HEK293 (cell line): ENCODE results near the gene ANKRD36B.
"Not testable (repeated sequence)": the region's sequence is repeated elsewhere in the genome, so short reads cannot be mapped to it uniquely, and the experiment has no call there.

Source experiments
- FEZF1 ChIP-seq: fragments of 450-650 bp; formaldehyde crosslinking; IDR thresholded peaks from 2 replicates; pipeline ENCODE4 v1.5.1; 2016; ENCODE audit warnings: missing biosample characterization, missing genetic modification characterization
- KLF16 ChIP-seq: fragments of 450-650 bp; formaldehyde crosslinking; IDR thresholded peaks from 2 replicates; pipeline ENCODE4 v1.5.1; 2017; ENCODE audit warnings: missing biosample characterization, missing genetic modification characterization
- ZNF133 ChIP-seq: fragments of 450-650 bp; formaldehyde crosslinking; IDR thresholded peaks from 2 replicates; pipeline ENCODE4 v1.5.1; 2016; ENCODE audit warnings: missing biosample characterization, missing genetic modification characterization
- ZNF174 ChIP-seq: fragments of 450-650 bp; formaldehyde crosslinking; IDR thresholded peaks from 2 replicates; pipeline ENCODE4 v1.5.0; 2017; ENCODE audit warnings: missing biosample characterization, mild to moderate bottlenecking, missing genetic modification characterization
- ZNF274 ChIP-seq, 2 experiments: fragments of 200-500 bp in 1 of 2; fragments of 450-650 bp in 1 of 2; sonication (Bioruptor generic) in 1 of 2; formaldehyde crosslinking in 1 of 2; IDR thresholded peaks; 2 replicates each; pipeline versions ENCODE4 v1.5.1 to v1.6.1; 2014 to 2016; ENCODE audit warnings: borderline replicate concordance in 1 of 2, inconsistent platforms in 1 of 2, low read length in 1 of 2, missing biosample characterization in 1 of 2, missing genetic modification characterization in 1 of 2
- ZNF335 ChIP-seq: fragments of 450-650 bp; formaldehyde crosslinking; conservative IDR thresholded peaks from 2 replicates; pipeline ENCODE4 v1.5.1; 2016; ENCODE audit warnings: missing biosample characterization, missing genetic modification characterization
- ZNF768 ChIP-seq: fragments of 450-650 bp; formaldehyde crosslinking; IDR thresholded peaks from 2 replicates; pipeline ENCODE4 v1.5.1; 2018; ENCODE audit warnings: missing biosample characterization, mild to moderate bottlenecking, missing genetic modification characterization
- ZNF777 ChIP-seq: fragments of 450-650 bp; formaldehyde crosslinking; IDR thresholded peaks from 2 replicates; pipeline ENCODE4 v1.5.1; 2017; ENCODE audit warnings: missing biosample characterization, missing genetic modification characterization, borderline replicate concordance
- ZNF785 ChIP-seq: fragments of 450-650 bp; formaldehyde crosslinking; IDR thresholded peaks from 2 replicates; pipeline ENCODE4 v1.5.1; 2016; ENCODE audit warnings: missing biosample characterization, missing genetic modification characterization
- TF ChIP-seq, protein P1 (sequence below): fragments of 450-650 bp; formaldehyde crosslinking; IDR thresholded peaks from 2 replicates; pipeline ENCODE4 v1.5.1; 2016; ENCODE audit warnings: missing biosample characterization, missing genetic modification characterization
- TF ChIP-seq, protein P2 (sequence below): fragments of 450-650 bp; formaldehyde crosslinking; IDR thresholded peaks from 2 replicates; pipeline ENCODE4 v1.5.1; 2016; ENCODE audit warnings: missing biosample characterization, missing genetic modification characterization, low read depth
- TF ChIP-seq, protein P3 (sequence below): fragments of 450-650 bp; formaldehyde crosslinking; IDR thresholded peaks from 2 replicates; pipeline ENCODE4 v1.5.1; 2017; ENCODE audit warnings: missing biosample characterization, missing genetic modification characterization
- TF ChIP-seq, protein P4 (sequence below): fragments of 450-650 bp; formaldehyde crosslinking; IDR thresholded peaks from 2 replicates; pipeline ENCODE4 v1.5.1; 2016; ENCODE audit warnings: missing biosample characterization, missing genetic modification characterization
- TF ChIP-seq, protein P5 (sequence below): fragments of 450-650 bp; formaldehyde crosslinking; IDR thresholded peaks from 2 replicates; pipeline ENCODE4 v1.5.1; 2016; ENCODE audit warnings: missing biosample characterization, missing genetic modification characterization

DNA sequence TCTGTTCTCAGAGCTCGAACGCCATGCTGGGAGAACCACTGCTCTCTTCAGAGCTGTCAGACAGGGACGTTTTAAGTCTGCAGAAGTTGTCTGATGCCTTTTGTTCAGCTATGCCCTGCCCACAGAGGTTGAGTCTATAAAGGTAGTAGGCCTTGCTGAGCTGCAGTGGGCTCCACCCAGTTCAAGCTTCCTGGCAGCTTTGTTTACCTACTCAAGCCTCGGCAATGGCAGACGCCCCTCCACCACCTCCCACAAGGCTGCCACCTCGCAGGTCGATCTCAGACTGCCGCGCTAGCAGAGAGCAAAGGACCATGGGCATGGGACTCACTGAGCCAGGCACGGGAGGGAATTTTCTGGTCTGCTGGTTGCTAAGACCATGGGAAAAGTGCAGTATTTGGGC is 11.9 kb upstream of the ANKRD36B start:
- TF ChIP-seq, protein P1, sequence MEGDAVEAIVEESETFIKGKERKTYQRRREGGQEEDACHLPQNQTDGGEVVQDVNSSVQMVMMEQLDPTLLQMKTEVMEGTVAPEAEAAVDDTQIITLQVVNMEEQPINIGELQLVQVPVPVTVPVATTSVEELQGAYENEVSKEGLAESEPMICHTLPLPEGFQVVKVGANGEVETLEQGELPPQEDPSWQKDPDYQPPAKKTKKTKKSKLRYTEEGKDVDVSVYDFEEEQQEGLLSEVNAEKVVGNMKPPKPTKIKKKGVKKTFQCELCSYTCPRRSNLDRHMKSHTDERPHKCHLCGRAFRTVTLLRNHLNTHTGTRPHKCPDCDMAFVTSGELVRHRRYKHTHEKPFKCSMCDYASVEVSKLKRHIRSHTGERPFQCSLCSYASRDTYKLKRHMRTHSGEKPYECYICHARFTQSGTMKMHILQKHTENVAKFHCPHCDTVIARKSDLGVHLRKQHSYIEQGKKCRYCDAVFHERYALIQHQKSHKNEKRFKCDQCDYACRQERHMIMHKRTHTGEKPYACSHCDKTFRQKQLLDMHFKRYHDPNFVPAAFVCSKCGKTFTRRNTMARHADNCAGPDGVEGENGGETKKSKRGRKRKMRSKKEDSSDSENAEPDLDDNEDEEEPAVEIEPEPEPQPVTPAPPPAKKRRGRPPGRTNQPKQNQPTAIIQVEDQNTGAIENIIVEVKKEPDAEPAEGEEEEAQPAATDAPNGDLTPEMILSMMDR (tag by site-specific recombination): not testable (repeated sequence)
- TF ChIP-seq, protein P2, sequence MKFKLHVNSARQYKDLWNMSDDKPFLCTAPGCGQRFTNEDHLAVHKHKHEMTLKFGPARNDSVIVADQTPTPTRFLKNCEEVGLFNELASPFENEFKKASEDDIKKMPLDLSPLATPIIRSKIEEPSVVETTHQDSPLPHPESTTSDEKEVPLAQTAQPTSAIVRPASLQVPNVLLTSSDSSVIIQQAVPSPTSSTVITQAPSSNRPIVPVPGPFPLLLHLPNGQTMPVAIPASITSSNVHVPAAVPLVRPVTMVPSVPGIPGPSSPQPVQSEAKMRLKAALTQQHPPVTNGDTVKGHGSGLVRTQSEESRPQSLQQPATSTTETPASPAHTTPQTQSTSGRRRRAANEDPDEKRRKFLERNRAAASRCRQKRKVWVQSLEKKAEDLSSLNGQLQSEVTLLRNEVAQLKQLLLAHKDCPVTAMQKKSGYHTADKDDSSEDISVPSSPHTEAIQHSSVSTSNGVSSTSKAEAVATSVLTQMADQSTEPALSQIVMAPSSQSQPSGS (tag by site-specific recombination): not testable (repeated sequence)
- not testable (repeated sequence) for TF ChIP-seq ZNF274 (IDR thresholded peaks at IDR 0.05; ENCODE audit: low read length); ZNF274 (tag by site-specific recombination; IDR thresholded peaks at IDR 0.05; ENCODE audit: borderline replicate concordance); ZNF785; FEZF1; KLF16 (tag by site-specific recombination); ZNF335 (tag by site-specific recombination); ZNF174 (tag by site-specific recombination); ZNF768 (tag by site-specific recombination); ZNF777 (tag by site-specific recombination); ZNF133
- TF ChIP-seq, protein P3, sequence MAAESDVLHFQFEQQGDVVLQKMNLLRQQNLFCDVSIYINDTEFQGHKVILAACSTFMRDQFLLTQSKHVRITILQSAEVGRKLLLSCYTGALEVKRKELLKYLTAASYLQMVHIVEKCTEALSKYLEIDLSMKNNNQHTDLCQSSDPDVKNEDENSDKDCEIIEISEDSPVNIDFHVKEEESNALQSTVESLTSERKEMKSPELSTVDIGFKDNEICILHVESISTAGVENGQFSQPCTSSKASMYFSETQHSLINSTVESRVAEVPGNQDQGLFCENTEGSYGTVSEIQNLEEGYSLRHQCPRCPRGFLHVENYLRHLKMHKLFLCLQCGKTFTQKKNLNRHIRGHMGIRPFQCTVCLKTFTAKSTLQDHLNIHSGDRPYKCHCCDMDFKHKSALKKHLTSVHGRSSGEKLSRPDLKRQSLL (tag by site-specific recombination): not testable (repeated sequence)
- TF ChIP-seq, protein P4, sequence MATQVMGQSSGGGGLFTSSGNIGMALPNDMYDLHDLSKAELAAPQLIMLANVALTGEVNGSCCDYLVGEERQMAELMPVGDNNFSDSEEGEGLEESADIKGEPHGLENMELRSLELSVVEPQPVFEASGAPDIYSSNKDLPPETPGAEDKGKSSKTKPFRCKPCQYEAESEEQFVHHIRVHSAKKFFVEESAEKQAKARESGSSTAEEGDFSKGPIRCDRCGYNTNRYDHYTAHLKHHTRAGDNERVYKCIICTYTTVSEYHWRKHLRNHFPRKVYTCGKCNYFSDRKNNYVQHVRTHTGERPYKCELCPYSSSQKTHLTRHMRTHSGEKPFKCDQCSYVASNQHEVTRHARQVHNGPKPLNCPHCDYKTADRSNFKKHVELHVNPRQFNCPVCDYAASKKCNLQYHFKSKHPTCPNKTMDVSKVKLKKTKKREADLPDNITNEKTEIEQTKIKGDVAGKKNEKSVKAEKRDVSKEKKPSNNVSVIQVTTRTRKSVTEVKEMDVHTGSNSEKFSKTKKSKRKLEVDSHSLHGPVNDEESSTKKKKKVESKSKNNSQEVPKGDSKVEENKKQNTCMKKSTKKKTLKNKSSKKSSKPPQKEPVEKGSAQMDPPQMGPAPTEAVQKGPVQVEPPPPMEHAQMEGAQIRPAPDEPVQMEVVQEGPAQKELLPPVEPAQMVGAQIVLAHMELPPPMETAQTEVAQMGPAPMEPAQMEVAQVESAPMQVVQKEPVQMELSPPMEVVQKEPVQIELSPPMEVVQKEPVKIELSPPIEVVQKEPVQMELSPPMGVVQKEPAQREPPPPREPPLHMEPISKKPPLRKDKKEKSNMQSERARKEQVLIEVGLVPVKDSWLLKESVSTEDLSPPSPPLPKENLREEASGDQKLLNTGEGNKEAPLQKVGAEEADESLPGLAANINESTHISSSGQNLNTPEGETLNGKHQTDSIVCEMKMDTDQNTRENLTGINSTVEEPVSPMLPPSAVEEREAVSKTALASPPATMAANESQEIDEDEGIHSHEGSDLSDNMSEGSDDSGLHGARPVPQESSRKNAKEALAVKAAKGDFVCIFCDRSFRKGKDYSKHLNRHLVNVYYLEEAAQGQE (tag by site-specific recombination): not testable (repeated sequence)
- TF ChIP-seq, protein P5, sequence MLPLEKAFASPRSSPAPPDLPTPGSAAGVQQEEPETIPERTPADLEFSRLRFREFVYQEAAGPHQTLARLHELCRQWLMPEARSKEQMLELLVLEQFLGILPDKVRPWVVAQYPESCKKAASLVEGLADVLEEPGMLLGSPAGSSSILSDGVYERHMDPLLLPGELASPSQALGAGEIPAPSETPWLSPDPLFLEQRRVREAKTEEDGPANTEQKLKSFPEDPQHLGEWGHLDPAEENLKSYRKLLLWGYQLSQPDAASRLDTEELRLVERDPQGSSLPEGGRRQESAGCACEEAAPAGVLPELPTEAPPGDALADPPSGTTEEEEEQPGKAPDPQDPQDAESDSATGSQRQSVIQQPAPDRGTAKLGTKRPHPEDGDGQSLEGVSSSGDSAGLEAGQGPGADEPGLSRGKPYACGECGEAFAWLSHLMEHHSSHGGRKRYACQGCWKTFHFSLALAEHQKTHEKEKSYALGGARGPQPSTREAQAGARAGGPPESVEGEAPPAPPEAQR (tag by site-specific recombination): not testable (repeated sequence)
